ENCODE results near the gene TOPBP1. TPM values are rescaled to one million over a fixed set of nuclear protein-coding genes. Genes with fewer than 3 reads are reported as not detected.

TOPBP1 gene
- total and polyA plus RNA-seq, 12 donors, result 6.7 to 62.1 (median 13.3) TPM

GRCh38 chr3:133598405-133598804 is 63.3 kb downstream of the TOPBP1 start:
- intact Hi-C loops (cut with DNase I), result no loop called here
- Histone ChIP-seq H3K27ac (no peak overlapping the region), H3K4me1 (replicated peaks in 1 of 2) (no peaks in the 10 kb centered on the region), H3K27me3 (no peaks in the 10 kb centered on the region), H3K9me3 (replicated peaks in 1 of 3) (no peaks in the 10 kb centered on the region), H3K36me3 (replicated peaks in 1 of 2) (no peaks in the 10 kb centered on the region), H3K4me3 (no peak overlapping the region)
- WGBS, 4 donors, result 94 to 97% (median 95%) methylated on average over 3 of the region's 3 CpGs
- TF ChIP-seq POLR2A (IDR thresholded peaks at IDR 0.05), result no peak
- no peak for TF ChIP-seq CTCF (IDR thresholded peaks at IDR 0.05)
- no peak for DNase-seq

DNA sequence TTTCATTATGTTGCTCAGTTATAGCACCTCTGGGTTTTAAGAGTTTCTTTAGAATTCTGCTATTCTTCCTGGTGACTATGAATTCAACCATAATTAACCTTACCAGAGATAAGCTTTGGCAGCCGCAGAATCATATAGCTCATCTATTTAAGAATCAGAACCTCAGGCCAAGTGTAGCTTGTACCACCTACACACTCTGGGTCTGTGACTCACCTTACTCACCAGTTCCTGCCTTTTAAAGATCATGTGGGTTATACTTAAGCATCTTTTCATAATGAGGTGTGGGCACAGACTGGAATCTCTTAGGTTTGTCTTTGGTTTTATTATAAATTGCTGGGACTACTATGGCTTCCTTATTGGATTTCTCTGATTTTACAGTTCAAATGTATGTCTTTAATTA is 66.4 kb downstream of the TOPBP1 start:
- Histone ChIP-seq H3K36me3 (replicated peaks in 1 of 2) (no peaks in the 10 kb centered on the region), H3K4me1 (replicated peaks in 1 of 2) (no peaks in the 10 kb centered on the region), H3K9me3 (replicated peaks in 1 of 3) (no peaks in the 10 kb centered on the region), H3K27me3 (no peaks in the 10 kb centered on the region), H3K27ac (no peak overlapping the region), H3K4me3 (no peak overlapping the region)
- TF ChIP-seq POLR2A (IDR thresholded peaks at IDR 0.05), result no peak
- TF ChIP-seq CTCF (IDR thresholded peaks at IDR 0.05), result no peak
- DNase-seq, result no peak
- WGBS, 4 donors, result 64 to 88% (median 84%) methylated on average over 1 of the region's 1 CpG
- intact Hi-C loops (cut with DNase I), result no loop called here

DNA sequence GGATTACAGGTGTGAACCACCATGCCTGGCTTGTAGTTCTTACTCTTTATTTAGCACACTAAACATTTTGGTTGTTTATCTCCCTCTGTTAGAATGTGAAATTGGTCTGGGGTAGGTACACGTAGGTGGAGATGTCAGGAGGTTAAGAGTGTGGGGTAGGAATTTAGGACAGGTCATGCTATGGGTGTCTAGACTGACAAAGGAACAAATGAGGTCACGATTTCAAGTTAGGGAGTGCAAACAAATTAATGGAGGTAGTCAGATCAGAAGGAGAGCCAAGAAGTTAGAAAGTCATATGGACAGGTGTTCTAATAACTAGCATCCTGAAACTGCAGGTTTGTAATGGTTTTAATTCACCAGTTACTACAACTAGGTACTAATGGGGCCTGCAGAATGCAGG is 68.5 kb downstream of the TOPBP1 start:
- TF ChIP-seq POLR2A (IDR thresholded peaks at IDR 0.05) (no peak), CTCF (IDR thresholded peaks at IDR 0.05) (no peak)
- H3K36me3 ChIP-seq (replicated peaks in 1 of 2), result peaks cover 0 to 17% of the 10 kb centered on the region in 2 donors
- intact Hi-C loops (cut with DNase I), result no loop called here
- H3K9me3 ChIP-seq (replicated peaks in 1 of 3), result no peaks in the 10 kb centered on the region
- no peak for DNase-seq
- no peaks in the 10 kb centered on the region for H3K27me3 ChIP-seq
- no peaks in the 10 kb centered on the region for H3K4me1 ChIP-seq (replicated peaks in 1 of 2)
- H3K4me3 ChIP-seq, result no peak overlapping the region
- H3K27ac ChIP-seq, result no peak overlapping the region
- 88 to 93% (median 91%) methylated on average over 2 of the region's 2 CpGs for WGBS, 4 donors

DNA sequence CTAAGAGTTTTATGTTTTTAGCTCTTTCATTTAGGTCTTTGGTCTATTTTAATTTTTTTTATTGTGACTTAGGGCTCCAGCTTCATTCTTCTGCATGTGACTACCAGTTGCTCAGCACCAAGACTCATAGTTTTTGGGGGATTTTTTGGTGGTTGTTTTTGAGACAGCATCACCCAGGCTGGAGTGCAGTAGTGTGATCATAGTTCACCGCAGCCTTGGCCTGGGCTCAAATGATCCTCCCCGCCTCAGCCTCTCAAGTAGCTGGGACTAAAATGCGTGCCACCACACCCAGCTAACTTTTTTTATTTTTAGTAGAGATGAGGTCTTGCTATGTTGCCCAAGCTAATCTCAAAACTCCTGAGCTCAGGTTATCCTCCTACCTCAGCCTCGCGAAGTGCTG is 68.9 kb downstream of the TOPBP1 start:
- WGBS, 4 donors, result 93 to 98% (median 96%) methylated on average over 3 to 5 of the region's 5 CpGs
- no peak overlapping the region for H3K27ac ChIP-seq
- intact Hi-C loops (cut with DNase I), result no loop called here
- no peak for DNase-seq
- no peaks in the 10 kb centered on the region for H3K9me3 ChIP-seq (replicated peaks in 1 of 3)
- peaks cover 0 to 21% of the 10 kb centered on the region in 2 donors for H3K36me3 ChIP-seq (replicated peaks in 1 of 2)
- H3K4me1 ChIP-seq (replicated peaks in 1 of 2), result no peaks in the 10 kb centered on the region
- TF ChIP-seq CTCF (IDR thresholded peaks at IDR 0.05), result no peak
- no peak for TF ChIP-seq POLR2A (IDR thresholded peaks at IDR 0.05)
- no peaks in the 10 kb centered on the region for H3K27me3 ChIP-seq
- no peak overlapping the region for H3K4me3 ChIP-seq
